Fibroblast of skin of scalp (primary cell): ENCODE results near the gene GPAT3.
"Not testable (repeated sequence)": the region's sequence is repeated elsewhere in the genome, so short reads cannot be mapped to it uniquely, and the experiment has no call there.

ENCODE experiments used
- DNase-seq: peaks from one replicate; pipeline ENCODE4 v3.0.0-alpha.2; 2013

The GPAT3 gene

DNA sequence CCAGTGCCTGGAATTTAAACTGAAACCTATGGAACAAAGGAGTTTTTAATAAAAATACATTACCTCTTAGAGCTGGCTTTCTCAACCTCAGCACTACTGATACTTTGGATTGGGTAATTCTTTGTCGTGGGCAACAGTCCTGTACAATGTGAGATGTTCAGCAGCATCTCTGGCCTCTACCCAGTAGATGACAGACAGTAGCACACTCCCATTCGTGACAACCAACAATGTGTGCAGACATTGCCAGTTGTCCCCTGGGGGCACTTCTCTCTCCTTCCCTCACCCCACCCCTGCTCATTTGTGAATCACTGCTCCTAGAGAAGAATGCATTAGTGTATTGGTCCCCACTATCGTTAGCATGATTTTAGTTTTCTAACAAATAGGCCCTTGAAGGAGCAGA lies 16.2 kb downstream of the GPAT3 start:
- peak; percentile 83 for DNase-seq

DNA sequence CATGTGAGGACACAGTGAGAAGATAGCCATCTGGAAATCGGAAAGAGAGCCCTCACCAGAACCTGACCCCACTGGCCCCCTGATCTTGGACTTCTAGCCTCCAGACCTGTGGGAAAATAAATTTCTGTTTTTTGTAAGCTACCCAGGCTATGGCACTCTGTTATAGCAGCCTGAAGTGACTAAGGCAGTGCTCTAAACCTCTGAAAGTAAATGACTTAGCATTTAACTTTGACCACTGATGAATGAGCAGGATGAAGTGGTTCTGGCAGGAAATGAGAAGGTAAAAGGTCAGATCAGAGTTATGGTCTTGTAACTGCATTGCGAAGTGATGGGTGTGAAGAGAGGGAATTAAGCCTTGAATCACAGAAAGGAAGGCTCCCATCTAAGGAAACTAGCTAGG lies 17.0 kb downstream of the GPAT3 start:
- peak; percentile 18 for DNase-seq

GRCh38 chr4:83556006-83556707 lies 20.2 kb downstream of the GPAT3 start:
- no peak for DNase-seq

- no peak for DNase-seq
Observed at GRCh38 chr4:83556816-83557215, 20.9 kb downstream of the GPAT3 start.

DNA sequence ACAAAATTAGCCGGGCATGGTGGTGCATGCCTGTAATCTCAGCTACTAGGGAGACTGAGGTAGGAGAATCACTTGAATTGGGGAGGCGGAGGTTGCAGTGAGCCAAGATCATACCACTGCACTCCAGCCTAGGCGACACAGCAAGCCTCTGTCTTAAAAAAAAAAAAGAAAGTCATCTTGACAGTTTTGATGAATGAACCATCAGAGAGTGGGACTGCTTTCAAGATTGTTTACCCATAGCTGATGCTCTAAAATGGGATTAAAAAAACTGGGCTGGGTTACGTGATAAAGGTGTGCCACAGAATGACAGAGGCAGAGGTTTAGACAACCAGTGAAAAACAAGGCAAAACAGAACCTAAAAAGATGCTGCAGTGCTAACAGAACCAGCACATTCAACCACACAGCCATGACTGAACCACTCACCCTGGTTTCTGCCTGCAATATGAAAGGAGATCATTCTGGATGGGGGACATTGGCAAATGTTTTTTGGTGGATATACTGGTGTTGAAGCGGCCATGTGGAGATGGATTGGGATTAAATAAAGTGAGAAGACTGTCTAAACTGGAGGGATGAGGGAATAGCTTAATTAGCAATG lies 22.2 kb downstream of the GPAT3 start:
- DNase-seq, result no peak

- peak; percentile 14 for DNase-seq
Observed at GRCh38 chr4:83558680-83559079, 22.8 kb downstream of the GPAT3 start.

- DNase-seq, result no peak
Observed at GRCh38 chr4:83560523-83560922, 24.6 kb downstream of the GPAT3 start.

DNA sequence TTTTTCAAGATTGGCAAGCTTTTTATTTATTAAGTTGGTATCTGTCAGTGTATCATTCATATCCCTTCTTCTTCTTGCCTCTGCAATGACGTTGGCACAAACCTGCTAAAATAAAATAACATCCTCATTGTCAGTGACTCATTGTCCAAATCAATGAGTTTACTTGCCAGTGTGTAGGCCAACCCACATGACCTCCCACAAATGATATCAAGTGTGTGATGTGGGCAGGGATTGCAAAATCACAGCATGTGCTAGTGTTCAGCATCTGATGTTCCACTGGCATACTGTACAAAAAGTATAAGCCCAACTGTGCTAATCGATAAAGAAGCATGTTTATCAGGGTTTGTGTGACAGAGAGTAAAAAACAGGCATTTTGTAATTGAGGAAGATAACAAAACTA lies 25.5 kb downstream of the GPAT3 start:
- DNase-seq, result peak; percentile 9

GRCh38 chr4:83563998-83564397 lies 28.1 kb downstream of the GPAT3 start:
- DNase-seq, result no peak

GRCh38 chr4:83568062-83568461 lies 32.2 kb downstream of the GPAT3 start:
- no peak for DNase-seq

DNA sequence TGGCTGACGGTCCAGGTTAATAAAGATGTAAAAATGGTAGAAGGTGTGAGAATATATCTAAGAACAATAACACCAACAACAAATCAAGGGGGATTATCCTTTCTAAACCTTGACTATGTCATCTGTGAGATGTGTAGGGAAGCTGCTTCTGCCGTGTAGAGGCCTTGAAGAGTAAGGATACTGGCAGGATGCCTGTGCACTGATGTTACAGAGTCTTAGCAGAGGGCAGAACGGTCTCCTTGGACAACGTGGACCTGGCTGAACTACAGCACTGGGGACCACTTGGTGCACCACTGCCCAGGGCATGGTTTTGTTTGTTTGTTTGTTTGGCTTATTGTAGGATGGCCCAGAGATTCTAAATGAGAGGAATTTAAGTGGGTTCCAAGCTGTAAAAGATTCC lies 33.5 kb downstream of the GPAT3 start:
- DNase-seq, result no peak

GRCh38 chr4:83569987-83570386 lies 34.1 kb downstream of the GPAT3 start:
- no peak for DNase-seq

DNA sequence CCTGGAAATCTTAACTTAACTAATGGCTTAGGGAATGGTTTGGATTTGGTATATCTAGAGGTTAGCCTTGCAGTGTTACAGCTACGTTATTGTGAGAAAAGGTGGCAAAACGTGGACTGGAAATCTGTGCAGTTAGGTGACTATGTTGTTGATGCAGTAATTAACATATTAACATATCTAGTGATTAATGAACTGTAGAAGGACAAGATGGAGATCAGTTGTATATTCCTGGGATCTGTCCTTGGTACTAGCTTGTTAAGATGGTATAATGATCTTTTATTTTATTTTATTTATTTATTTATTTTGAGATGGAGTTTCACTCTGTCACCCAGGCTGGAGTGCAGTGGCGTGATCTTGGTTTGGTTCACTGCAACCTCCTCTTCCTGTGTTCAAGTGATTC lies 36.9 kb downstream of the GPAT3 start:
- no peak for DNase-seq

GRCh38 chr4:83574247-83574646 lies 38.3 kb downstream of the GPAT3 start:
- no peak for DNase-seq

DNA sequence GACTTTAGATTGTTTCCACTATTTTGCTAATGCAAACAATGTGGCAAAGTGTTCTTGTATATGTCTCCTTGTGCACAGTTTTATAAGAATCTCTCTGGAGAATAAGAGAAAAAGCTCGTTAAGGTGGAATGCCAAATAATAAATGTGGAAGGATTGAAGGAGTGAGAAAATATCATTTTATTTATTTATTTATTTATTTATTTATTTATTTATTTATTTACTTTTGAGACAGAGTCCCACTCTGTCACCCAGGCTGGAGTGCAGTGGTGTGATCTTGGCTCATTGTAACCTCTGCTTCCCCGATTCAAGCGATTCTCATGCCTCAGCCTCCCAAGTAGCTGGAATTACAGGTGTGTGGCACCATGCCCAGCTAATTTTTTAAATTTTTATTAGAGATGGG lies 40.3 kb downstream of the GPAT3 start:
- DNase-seq, result not testable (repeated sequence)

GRCh38 chr4:83581411-83582288 lies 45.7 kb downstream of the GPAT3 start:
- no peak for DNase-seq

GRCh38 chr4:83582289-83582785 lies 46.4 kb downstream of the GPAT3 start:
- DNase-seq, result peak; percentile 9

- DNase-seq, result no peak
Observed at GRCh38 chr4:83585982-83586508, 50.1 kb downstream of the GPAT3 start.

DNA sequence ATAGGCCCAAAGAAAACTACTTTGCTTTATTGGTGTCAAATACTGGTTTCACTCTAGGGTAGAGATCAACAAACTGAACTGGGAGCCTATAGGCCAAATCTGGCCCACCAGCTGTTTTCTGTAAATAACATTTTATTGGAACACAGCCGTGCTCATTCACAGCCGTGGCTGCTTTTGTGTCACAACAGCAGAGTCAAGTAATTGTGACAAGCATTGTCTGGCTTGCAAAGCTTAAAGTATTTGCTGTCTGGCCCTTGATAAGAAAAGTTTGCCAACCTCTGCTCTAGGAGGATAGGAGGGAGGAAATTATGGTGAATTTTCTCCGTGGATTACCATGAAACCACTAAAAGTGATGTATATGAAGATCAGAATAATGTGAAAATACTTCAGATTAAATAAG lies 53.4 kb downstream of the GPAT3 start:
- no peak for DNase-seq

GRCh38 chr4:83591056-83591455 lies 55.1 kb downstream of the GPAT3 start:
- DNase-seq, result no peak

DNA sequence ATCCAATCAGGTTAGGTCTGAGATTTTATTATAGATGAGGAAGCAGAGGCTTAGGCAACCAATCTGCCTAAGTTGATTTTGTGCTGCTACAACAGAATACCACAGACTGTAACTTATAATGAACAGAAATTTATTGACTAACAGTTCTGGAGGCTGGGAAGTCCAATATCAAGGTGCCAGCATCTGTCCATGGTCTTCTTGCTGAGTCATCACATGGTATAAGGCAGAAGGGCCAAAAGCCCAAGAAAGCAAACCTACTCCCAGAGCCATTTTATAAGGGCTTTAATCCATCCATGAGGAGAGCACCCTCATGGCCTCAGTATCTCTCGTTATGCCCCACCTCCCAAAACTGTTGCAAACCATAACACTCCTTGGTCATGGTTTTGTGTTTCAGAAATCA lies 55.8 kb downstream of the GPAT3 start:
- no peak for DNase-seq

DNA sequence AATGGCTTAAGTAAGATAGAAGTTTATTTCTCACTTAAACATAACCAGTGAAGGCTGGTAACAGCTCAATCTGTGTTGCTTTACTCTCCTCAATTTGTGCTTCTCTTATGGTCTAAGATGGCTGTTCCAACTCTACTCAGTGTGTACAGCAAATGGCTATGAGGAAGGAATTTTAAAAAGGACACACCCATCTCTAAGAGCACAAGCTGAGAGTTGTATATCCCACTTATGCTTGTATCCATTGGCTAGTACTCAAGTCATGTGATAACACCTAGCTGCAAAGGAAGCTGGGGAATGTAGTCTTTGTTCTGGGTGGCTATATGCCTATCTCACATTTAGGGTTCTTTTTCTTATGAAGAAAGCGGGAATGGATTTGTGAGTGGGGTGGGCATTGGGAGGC lies 63.3 kb downstream of the GPAT3 start:
- peak; percentile 65 for DNase-seq

DNA sequence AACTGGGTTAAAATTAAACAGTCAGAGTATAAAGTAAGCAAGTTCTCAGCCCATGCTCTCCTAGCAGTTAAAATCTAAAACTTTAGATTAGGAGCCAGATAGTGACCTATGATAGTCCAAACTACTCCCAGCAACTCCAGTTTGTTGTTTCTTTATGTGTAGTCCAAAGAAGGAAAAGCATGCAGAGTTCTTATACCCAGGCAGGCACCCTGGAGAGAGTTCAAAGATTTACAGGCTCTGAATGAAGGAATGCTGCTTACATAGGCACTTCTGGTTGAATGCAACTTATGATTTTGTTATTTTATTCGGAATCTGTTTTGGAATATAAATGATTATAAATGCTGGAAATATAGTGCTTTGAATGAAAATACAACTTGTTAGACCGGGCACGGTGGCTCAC lies 67.2 kb downstream of the GPAT3 start:
- DNase-seq, result peak; percentile 9
